Mesenchymal stem cell (in vitro differentiated cells and primary cell): ENCODE results near the gene MACROH2A1.

Source experiments
- DNase-seq: peaks from one replicate; pipeline ENCODE4 v3.0.0-alpha.2; 2013
- H2AFZ ChIP-seq: one replicate; pipeline ENCODE4 v1.6.1; 2013; ENCODE audit warnings: low read depth, mild to moderate bottlenecking, control low read depth, inconsistent platforms, low read length, moderate library complexity
- H2AK5ac ChIP-seq: 2 replicates; pipeline ENCODE4 v1.6.1; 2013; ENCODE audit warnings: low read length, moderate library complexity, mild to moderate bottlenecking, inconsistent platforms; ENCODE audit not compliant: severe bottlenecking
- H2BK120ac ChIP-seq: one replicate; pipeline ENCODE4 v1.6.1; 2013; ENCODE audit warnings: low read depth, mild to moderate bottlenecking, inconsistent platforms, low read length, moderate library complexity
- H2BK12ac ChIP-seq, 2 experiments: one replicate each; pipeline ENCODE4 v1.6.1; 2013; ENCODE audit warnings: inconsistent platforms in 2 of 2, low read length in 2 of 2, mild to moderate bottlenecking in 2 of 2, moderate library complexity in 2 of 2, control low read depth in 1 of 2
- H2BK15ac ChIP-seq: one replicate; pipeline ENCODE4 v1.6.1; 2013; ENCODE audit warnings: mild to moderate bottlenecking, low read depth, inconsistent platforms; ENCODE audit not compliant: poor library complexity, severe bottlenecking
- H2BK5ac ChIP-seq: 2 replicates; pipeline ENCODE4 v1.6.1; 2013; ENCODE audit warnings: low read depth, mild to moderate bottlenecking, low read length, control low read depth, inconsistent platforms; ENCODE audit not compliant: poor library complexity, severe bottlenecking
- H3K14ac ChIP-seq, 2 experiments: one replicate each; pipeline ENCODE4 v1.6.1; 2013; ENCODE audit warnings: inconsistent platforms in 2 of 2, low read length in 2 of 2, control low read depth in 1 of 2, mild to moderate bottlenecking in 1 of 2, moderate library complexity in 1 of 2
- H3K18ac ChIP-seq, 2 experiments: one replicate each; pipeline ENCODE4 v1.6.1; 2013; ENCODE audit warnings: inconsistent platforms in 2 of 2, low read length in 2 of 2, control low read depth in 1 of 2, low read depth in 1 of 2, mild to moderate bottlenecking in 1 of 2
- H3K23ac ChIP-seq, 2 experiments: one replicate each; pipeline ENCODE4 v1.6.1; 2013; ENCODE audit warnings: inconsistent platforms in 2 of 2, low read length in 2 of 2, mild to moderate bottlenecking in 2 of 2, moderate library complexity in 2 of 2, control low read depth in 1 of 2
- H3K27ac ChIP-seq: 2 replicates; pipeline ENCODE4 v1.5.1; 2013; ENCODE audit warnings: mild to moderate bottlenecking, moderate library complexity, low read length, control low read depth, inconsistent platforms; ENCODE audit not compliant: poor library complexity, severe bottlenecking
- H3K27me3 ChIP-seq, 2 experiments: 2 replicates each; pipeline versions ENCODE4 v1.6.1 to v1.7.0; 2013; ENCODE audit warnings: low read length in 2 of 2, mild to moderate bottlenecking in 2 of 2, moderate library complexity in 2 of 2, control low read depth in 1 of 2, inconsistent platforms in 1 of 2; ENCODE audit not compliant: control insufficient read depth in 1 of 2, insufficient read depth in 1 of 2
- H3K36me3 ChIP-seq, 2 experiments: 2 replicates each; pipeline versions ENCODE4 v1.6.1 to v1.7.0; 2013; ENCODE audit warnings: low read length in 2 of 2, control low read depth in 1 of 2, inconsistent platforms in 1 of 2, low read depth in 1 of 2, mild to moderate bottlenecking in 1 of 2; ENCODE audit not compliant: insufficient read depth in 2 of 2, control insufficient read depth in 1 of 2
- H3K4ac ChIP-seq, 2 experiments: one replicate each; pipeline ENCODE4 v1.6.1; 2013; ENCODE audit warnings: inconsistent platforms in 2 of 2, low read length in 2 of 2, mild to moderate bottlenecking in 2 of 2, moderate library complexity in 2 of 2, control low read depth in 1 of 2, low read depth in 1 of 2
- H3K4me1 ChIP-seq: 2 replicates; pipeline ENCODE4 v1.6.1; 2013; ENCODE audit warnings: low read depth, low read length, control low read depth; ENCODE audit not compliant: control insufficient read depth, insufficient read depth
- H3K4me2 ChIP-seq: 2 replicates; pipeline ENCODE4 v1.6.1; 2013; ENCODE audit warnings: low read length, mild to moderate bottlenecking, inconsistent platforms; ENCODE audit not compliant: poor library complexity, severe bottlenecking
- H3K4me3 ChIP-seq, 2 experiments: 2 replicates each; pipeline versions ENCODE4 v1.5.1 to v1.7.0; 2013; ENCODE audit warnings: low read length in 2 of 2, mild to moderate bottlenecking in 2 of 2, control low read depth in 1 of 2, low read depth in 1 of 2; ENCODE audit not compliant: insufficient read depth in 1 of 2
- H3K79me1 ChIP-seq: replicated peaks from 2 replicates; pipeline ENCODE4 v1.6.1; 2013; ENCODE audit warnings: mild to moderate bottlenecking, control low read depth, low read length, inconsistent platforms; ENCODE audit not compliant: poor library complexity, severe bottlenecking
- H3K9ac ChIP-seq: 2 replicates; pipeline ENCODE4 v1.7.0; 2013; ENCODE audit warnings: mild to moderate bottlenecking, low read length, moderate library complexity
- H3K9me3 ChIP-seq: 2 replicates; pipeline ENCODE4 v1.7.0; 2013; ENCODE audit warnings: mild to moderate bottlenecking, low read length; ENCODE audit not compliant: control insufficient read depth
- H4K8ac ChIP-seq: one replicate; pipeline ENCODE4 v1.6.1; 2013; ENCODE audit warnings: inconsistent platforms, mild to moderate bottlenecking, low read length, moderate library complexity
- H4K91ac ChIP-seq: one replicate; pipeline ENCODE4 v1.6.1; 2013; ENCODE audit warnings: mild to moderate bottlenecking, low read length, inconsistent platforms
- WGBS: methylation state at CpG from one replicate; pipeline ENCODE4 v1.1.7; 2013; ENCODE audit warnings: mixed read lengths; 5-methylcytosine and 5-hydroxymethylcytosine counted together

The MACROH2A1 gene

GRCh38 chr5:135375040-135375793, 23.8 kb downstream of the MACROH2A1 start:
- Histone ChIP-seq H2AFZ (no peak overlapping the region), H3K18ac (no peak overlapping the region), H3K9ac (no peak overlapping the region), H2AK5ac (no peak overlapping the region), H3K4me2 (no peak overlapping the region), H3K27me3 (no peaks in the 10 kb centered on the region), H2BK5ac (no peak overlapping the region), H2BK12ac (no peak overlapping the region), H3K14ac (no peak overlapping the region), H2BK15ac (no peak overlapping the region), H2BK120ac (no peak overlapping the region), H4K8ac (no peak overlapping the region), H3K4me3 (no peak overlapping the region), H3K4me1 (peaks cover 27% of the 10 kb centered on the region), H3K36me3 (peaks cover 52 to 86% of the 10 kb centered on the region in 2 experiments), H3K23ac (no peak overlapping the region), H3K9me3 (no peaks in the 10 kb centered on the region), H3K79me1 (peaks cover 45% of the 10 kb centered on the region), H4K91ac (no peak overlapping the region), H3K4ac (no peak overlapping the region), H3K27ac (no peak overlapping the region)
- DNase-seq, result no peak
- 96% methylated on average over 5 of the region's 6 CpGs for WGBS

- H3K9ac ChIP-seq, result no peak overlapping the region
- H2BK15ac ChIP-seq, result no peak overlapping the region
- no peak overlapping the region for H3K23ac ChIP-seq
- 97% methylated on average over 7 of the region's 7 CpGs for WGBS
- H3K14ac ChIP-seq, result no peak overlapping the region
- no peak overlapping the region for H2BK120ac ChIP-seq
- no peak overlapping the region for H2BK5ac ChIP-seq
- H2BK12ac ChIP-seq, result no peak overlapping the region
- no peak overlapping the region for H4K8ac ChIP-seq
- H3K79me1 ChIP-seq, result peaks cover 52% of the 10 kb centered on the region
- H2AFZ ChIP-seq, result no peak overlapping the region
- H4K91ac ChIP-seq, result no peak overlapping the region
- H3K18ac ChIP-seq, result no peak overlapping the region
- no peak overlapping the region for H2AK5ac ChIP-seq
- H3K4ac ChIP-seq, result no peak overlapping the region
- H3K9me3 ChIP-seq, result no peaks in the 10 kb centered on the region
- H3K27ac ChIP-seq, result no peak overlapping the region
- no peaks in the 10 kb centered on the region for H3K27me3 ChIP-seq
- peaks cover 59 to 88% of the 10 kb centered on the region in 2 experiments for H3K36me3 ChIP-seq
- no peak overlapping the region for H3K4me2 ChIP-seq
- no peak for DNase-seq
- no peak overlapping the region for H3K4me3 ChIP-seq
- H3K4me1 ChIP-seq, result peaks cover 20% of the 10 kb centered on the region
Measured at GRCh38 chr5:135373736-135374515, 25.1 kb downstream of the MACROH2A1 start.

- Histone ChIP-seq H3K23ac (no peak overlapping the region), H4K8ac (peak overlapping the region; percentile 22), H3K18ac (no peak overlapping the region), H2BK12ac (no peak overlapping the region), H2AFZ (no peak overlapping the region), H3K4me3 (no peak overlapping the region), H2BK5ac (no peak overlapping the region), H3K36me3 (peaks cover 64 to 88% of the 10 kb centered on the region in 2 experiments), H2BK120ac (no peak overlapping the region), H3K27ac (no peak overlapping the region), H3K14ac (no peak overlapping the region), H3K9ac (no peak overlapping the region), H4K91ac (no peak overlapping the region), H3K27me3 (no peaks in the 10 kb centered on the region), H2AK5ac (no peak overlapping the region), H3K4ac (no peak overlapping the region), H3K79me1 (peaks cover 58% of the 10 kb centered on the region), H3K4me2 (no peak overlapping the region), H3K4me1 (peaks cover 13% of the 10 kb centered on the region), H3K9me3 (no peaks in the 10 kb centered on the region), H2BK15ac (no peak overlapping the region)
- 96% methylated on average over 8 of the region's 10 CpGs for WGBS
- no peak for DNase-seq
Measured at GRCh38 chr5:135372654-135373381, 26.2 kb downstream of the MACROH2A1 start.
